Measurements from ENCODE around the gene METTL26. TPM values are rescaled to one million over a fixed set of nuclear protein-coding genes. Genes with fewer than 3 reads are reported as not detected.

The METTL26 gene
- total RNA-seq, 1 experiment from 2014 or later, result 115 TPM

DNA sequence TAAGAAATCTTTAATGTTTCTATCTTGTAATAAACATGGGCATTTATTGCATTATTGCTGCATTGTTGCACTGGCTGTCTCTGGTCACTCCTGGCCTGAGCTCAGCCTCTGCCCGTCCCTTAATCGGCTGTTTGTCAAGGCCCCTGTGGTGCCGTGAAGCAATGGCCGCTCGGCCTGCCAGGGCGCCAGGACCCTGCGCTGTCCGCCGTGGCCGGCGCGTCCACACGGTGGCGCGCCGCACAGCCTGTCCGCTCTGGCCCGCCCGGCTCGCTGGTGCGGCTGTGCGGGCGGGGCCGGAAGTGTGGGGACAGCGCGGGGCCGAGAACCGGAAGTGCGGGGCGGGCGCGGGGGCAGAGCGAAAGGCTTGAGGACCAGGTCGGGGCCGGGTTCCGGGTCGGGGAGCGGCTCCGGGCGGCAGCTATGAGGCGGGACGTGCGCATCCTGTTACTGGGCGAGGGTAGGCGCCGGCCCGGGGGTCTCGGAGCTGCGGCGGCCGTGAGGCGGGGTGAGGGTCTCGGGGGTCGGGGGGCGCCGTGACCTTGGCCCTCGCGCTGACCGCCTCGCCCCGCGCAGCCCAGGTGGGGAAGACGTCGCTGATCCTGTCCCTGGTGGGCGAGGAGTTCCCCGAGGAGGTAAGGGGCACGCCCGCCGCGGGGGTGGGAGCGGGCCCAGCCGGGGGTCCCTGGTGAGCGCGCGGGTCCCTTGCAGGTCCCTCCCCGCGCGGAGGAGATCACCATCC, 31.8 kb upstream of the METTL26 start, which contains the start of gene RHOT2 (continued):
- TF ChIP-seq, protein P1, sequence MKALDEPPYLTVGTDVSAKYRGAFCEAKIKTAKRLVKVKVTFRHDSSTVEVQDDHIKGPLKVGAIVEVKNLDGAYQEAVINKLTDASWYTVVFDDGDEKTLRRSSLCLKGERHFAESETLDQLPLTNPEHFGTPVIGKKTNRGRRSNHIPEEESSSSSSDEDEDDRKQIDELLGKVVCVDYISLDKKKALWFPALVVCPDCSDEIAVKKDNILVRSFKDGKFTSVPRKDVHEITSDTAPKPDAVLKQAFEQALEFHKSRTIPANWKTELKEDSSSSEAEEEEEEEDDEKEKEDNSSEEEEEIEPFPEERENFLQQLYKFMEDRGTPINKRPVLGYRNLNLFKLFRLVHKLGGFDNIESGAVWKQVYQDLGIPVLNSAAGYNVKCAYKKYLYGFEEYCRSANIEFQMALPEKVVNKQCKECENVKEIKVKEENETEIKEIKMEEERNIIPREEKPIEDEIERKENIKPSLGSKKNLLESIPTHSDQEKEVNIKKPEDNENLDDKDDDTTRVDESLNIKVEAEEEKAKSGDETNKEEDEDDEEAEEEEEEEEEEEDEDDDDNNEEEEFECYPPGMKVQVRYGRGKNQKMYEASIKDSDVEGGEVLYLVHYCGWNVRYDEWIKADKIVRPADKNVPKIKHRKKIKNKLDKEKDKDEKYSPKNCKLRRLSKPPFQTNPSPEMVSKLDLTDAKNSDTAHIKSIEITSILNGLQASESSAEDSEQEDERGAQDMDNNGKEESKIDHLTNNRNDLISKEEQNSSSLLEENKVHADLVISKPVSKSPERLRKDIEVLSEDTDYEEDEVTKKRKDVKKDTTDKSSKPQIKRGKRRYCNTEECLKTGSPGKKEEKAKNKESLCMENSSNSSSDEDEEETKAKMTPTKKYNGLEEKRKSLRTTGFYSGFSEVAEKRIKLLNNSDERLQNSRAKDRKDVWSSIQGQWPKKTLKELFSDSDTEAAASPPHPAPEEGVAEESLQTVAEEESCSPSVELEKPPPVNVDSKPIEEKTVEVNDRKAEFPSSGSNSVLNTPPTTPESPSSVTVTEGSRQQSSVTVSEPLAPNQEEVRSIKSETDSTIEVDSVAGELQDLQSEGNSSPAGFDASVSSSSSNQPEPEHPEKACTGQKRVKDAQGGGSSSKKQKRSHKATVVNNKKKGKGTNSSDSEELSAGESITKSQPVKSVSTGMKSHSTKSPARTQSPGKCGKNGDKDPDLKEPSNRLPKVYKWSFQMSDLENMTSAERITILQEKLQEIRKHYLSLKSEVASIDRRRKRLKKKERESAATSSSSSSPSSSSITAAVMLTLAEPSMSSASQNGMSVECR (CRISPR knock-in tag; IDR thresholded peaks at IDR 0.05; ENCODE audit: borderline replicate concordance), result peak; percentile 93
- TF ChIP-seq JAZF1 (CRISPR knock-in tag; IDR thresholded peaks at IDR 0.05) (no peak), ATF1 (CRISPR knock-in tag; IDR thresholded peaks at IDR 0.05) (0 out of 2 replicates have a peak, but pooled peaks have one; percentile 28), NR2C2 (CRISPR knock-in tag; IDR thresholded peaks at IDR 0.05) (no peak), MXD4 (CRISPR knock-in tag; IDR thresholded peaks at IDR 0.05; ENCODE audit: borderline replicate concordance) (no peak), SP1 (CRISPR knock-in tag; conservative IDR thresholded peaks at IDR 0.05) (peak; percentile 97), TEAD4 (CRISPR knock-in tag; IDR thresholded peaks at IDR 0.05) (0 out of 2 replicates have a peak, but pooled peaks have one; percentile 57)
- TF ChIP-seq, protein P2, sequence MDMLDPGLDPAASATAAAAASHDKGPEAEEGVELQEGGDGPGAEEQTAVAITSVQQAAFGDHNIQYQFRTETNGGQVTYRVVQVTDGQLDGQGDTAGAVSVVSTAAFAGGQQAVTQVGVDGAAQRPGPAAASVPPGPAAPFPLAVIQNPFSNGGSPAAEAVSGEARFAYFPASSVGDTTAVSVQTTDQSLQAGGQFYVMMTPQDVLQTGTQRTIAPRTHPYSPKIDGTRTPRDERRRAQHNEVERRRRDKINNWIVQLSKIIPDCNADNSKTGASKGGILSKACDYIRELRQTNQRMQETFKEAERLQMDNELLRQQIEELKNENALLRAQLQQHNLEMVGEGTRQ (CRISPR knock-in tag; IDR thresholded peaks at IDR 0.05), result peak; percentile 55
- TF ChIP-seq, protein P3, sequence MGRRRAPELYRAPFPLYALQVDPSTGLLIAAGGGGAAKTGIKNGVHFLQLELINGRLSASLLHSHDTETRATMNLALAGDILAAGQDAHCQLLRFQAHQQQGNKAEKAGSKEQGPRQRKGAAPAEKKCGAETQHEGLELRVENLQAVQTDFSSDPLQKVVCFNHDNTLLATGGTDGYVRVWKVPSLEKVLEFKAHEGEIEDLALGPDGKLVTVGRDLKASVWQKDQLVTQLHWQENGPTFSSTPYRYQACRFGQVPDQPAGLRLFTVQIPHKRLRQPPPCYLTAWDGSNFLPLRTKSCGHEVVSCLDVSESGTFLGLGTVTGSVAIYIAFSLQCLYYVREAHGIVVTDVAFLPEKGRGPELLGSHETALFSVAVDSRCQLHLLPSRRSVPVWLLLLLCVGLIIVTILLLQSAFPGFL (CRISPR knock-in tag; IDR thresholded peaks at IDR 0.05; ENCODE audit: borderline replicate concordance), result no peak
- TF ChIP-seq, protein P4, sequence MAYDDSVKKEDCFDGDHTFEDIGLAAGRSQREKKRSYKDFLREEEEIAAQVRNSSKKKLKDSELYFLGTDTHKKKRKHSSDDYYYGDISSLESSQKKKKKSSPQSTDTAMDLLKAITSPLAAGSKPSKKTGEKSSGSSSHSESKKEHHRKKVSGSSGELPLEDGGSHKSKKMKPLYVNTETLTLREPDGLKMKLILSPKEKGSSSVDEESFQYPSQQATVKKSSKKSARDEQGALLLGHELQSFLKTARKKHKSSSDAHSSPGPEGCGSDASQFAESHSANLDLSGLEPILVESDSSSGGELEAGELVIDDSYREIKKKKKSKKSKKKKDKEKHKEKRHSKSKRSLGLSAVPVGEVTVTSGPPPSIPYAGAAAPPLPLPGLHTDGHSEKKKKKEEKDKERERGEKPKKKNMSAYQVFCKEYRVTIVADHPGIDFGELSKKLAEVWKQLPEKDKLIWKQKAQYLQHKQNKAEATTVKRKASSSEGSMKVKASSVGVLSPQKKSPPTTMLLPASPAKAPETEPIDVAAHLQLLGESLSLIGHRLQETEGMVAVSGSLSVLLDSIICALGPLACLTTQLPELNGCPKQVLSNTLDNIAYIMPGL (CRISPR knock-in tag; IDR thresholded peaks at IDR 0.05), result peak; percentile 100

- ATAC-seq, result no peak
- H3K27me3 Mint-ChIP-seq (ENCODE audit: low read depth), result no peaks in the 10 kb centered on the region
- TF ChIP-seq ZBTB43 (CRISPR knock-in tag; IDR thresholded peaks at IDR 0.05) (no peak), ZNF219 (CRISPR knock-in tag; IDR thresholded peaks at IDR 0.05; ENCODE audit: borderline replicate concordance) (no peak; the same call in 1 of the 2 replicates), NFE2L1 (CRISPR knock-in tag; IDR thresholded peaks at IDR 0.05) (no peak), ZNF121 (CRISPR knock-in tag; IDR thresholded peaks at IDR 0.05) (no peak), CREM (CRISPR knock-in tag; IDR thresholded peaks at IDR 0.05) (no peak), ZNF317 (CRISPR knock-in tag; IDR thresholded peaks at IDR 0.05; ENCODE audit: borderline replicate concordance, low read depth) (no peak), E2F5 (CRISPR knock-in tag; IDR thresholded peaks at IDR 0.05) (no peak), TEAD1 (CRISPR knock-in tag; IDR thresholded peaks at IDR 0.05) (no peak), ZNF416 (CRISPR knock-in tag; IDR thresholded peaks at IDR 0.05) (no peak), ZNF232 (CRISPR knock-in tag; IDR thresholded peaks at IDR 0.05) (no peak)
- no peaks in the 10 kb centered on the region for H3K9me3 Mint-ChIP-seq
- H3K36me3 Mint-ChIP-seq, result peaks cover 7% of the 10 kb centered on the region
- POLR2A ChIA-PET, result interaction anchor here (1.0 to 1.8 kb wide), 2 partner anchors 29 to 53 kb away, joined by 3 to 6 read pairs; no protein-coding TSS in a partner anchor
- CTCF ChIA-PET, result interaction anchor here (0.6 to 3.0 kb wide), 23 partner anchors 9 to 296 kb away, joined by 3 to 21 read pairs (median 4); partner anchors contain the start of genes ANTKMT, CIAO3, JMJD8 and RAB40C
- no peaks in the 10 kb centered on the region for H3K4me1 Mint-ChIP-seq
- DNase-seq (ENCODE audit: low spot score), result no peak
- 0 out of 2 replicates have a peak overlapping the region, but pooled peaks have one; percentile 30 for H3K4me3 Mint-ChIP-seq
- peak overlapping the region; percentile 86 for H3K27ac Mint-ChIP-seq
These were observed 31.1 kb upstream of the METTL26 start for GRCh38 chr16:667113-667779.

All from WTC11 (cell line).